Peyer's patch (tissue), 4 donors: ENCODE measurements around the gene GJC1.

ENCODE experiments used
- POLR2A ChIP-seq, 2 donors: fragments of 450-650 bp; IDR thresholded peaks; one replicate each; pipeline ENCODE4 v1.5.1; 2017; ENCODE audit warnings: antibody characterized with exemption in 2 of 2, mild to moderate bottlenecking in 2 of 2, moderate library complexity in 2 of 2
- TF ChIP-seq, protein P1 (sequence below), 6 experiments: fragments of 450-650 bp in 4 of 6; fragments of 200-600 bp in 2 of 6; sonication (generic) in 1 of 6; IDR thresholded peaks; one replicate each; pipeline ENCODE4 v1.5.1; 2017 to 2019; ENCODE audit warnings: antibody characterized with exemption in 6 of 6, mild to moderate bottlenecking in 3 of 6, moderate library complexity in 1 of 6

DNA sequence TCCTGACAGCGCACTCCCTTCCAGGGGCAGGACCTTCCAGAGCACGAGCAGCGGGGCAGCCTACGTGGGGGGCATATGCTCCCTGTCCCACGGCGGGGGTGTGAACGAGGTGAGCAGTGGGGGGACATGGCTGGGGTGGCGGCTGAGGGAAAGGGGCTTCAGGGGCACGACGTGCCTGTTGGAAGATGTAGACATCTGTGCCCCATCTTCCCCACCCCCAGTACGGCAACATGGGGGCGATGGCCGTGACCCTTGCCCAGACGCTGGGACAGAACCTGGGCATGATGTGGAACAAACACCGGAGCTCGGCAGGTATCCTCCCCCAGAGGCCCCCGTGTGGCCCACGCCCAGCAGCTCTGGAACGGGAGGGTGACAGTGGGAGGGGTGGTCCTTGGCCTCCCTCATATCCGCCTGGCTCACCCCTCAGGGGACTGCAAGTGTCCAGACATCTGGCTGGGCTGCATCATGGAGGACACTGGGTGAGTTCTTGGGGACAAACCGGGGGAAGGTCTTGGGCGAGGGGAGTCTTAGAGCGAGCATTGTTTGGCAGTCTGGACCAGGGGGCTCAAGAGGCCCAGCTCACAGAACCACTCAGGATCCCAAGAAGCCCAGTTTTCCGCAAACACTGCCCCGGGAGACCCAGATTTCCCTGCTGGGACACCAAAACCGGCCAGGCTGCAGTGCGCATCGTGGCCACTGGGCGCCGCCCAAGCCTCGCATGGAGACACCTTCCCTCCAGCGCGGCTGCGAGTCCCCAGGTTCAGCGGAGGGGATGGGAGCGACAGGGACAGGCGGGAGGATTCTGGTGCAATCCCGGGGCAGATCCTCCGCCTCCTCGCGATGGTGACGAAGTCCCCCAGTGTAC lies 55.6 kb downstream of the GJC1 start:
- TF ChIP-seq, protein P1, sequence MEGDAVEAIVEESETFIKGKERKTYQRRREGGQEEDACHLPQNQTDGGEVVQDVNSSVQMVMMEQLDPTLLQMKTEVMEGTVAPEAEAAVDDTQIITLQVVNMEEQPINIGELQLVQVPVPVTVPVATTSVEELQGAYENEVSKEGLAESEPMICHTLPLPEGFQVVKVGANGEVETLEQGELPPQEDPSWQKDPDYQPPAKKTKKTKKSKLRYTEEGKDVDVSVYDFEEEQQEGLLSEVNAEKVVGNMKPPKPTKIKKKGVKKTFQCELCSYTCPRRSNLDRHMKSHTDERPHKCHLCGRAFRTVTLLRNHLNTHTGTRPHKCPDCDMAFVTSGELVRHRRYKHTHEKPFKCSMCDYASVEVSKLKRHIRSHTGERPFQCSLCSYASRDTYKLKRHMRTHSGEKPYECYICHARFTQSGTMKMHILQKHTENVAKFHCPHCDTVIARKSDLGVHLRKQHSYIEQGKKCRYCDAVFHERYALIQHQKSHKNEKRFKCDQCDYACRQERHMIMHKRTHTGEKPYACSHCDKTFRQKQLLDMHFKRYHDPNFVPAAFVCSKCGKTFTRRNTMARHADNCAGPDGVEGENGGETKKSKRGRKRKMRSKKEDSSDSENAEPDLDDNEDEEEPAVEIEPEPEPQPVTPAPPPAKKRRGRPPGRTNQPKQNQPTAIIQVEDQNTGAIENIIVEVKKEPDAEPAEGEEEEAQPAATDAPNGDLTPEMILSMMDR (IDR thresholded peaks at IDR 0.05), result peak; percentile 96 to 99 (median 98)
- no peak for TF ChIP-seq POLR2A (IDR thresholded peaks at IDR 0.05)
